DND-41 (cell line): Measurements from ENCODE around the gene CDKN1C.

Experiments used
- CTCF ChIP-seq: IDR thresholded peaks from 2 replicates; pipeline ENCODE4 v1.5.1; 2012; ENCODE audit warnings: borderline replicate concordance, low read length, moderate library complexity, mild to moderate bottlenecking; ENCODE audit not compliant: poor library complexity, severe bottlenecking; ENCODE audit errors: extremely low read depth
- EZH2 ChIP-seq: IDR thresholded peaks from 3 replicates; pipeline ENCODE4 v1.6.1; 2012; ENCODE audit warnings: borderline replicate concordance, low read depth, mild to moderate bottlenecking, moderate library complexity, low read length, inconsistent platforms; ENCODE audit not compliant: severe bottlenecking

- TF ChIP-seq CTCF (no peak), EZH2 (no peak)
Observed at GRCh38 chr11:2842876-2843275, 42.7 kb downstream of the CDKN1C start.
